HG03196 (cell line): ENCODE measurements around the gene PNRC1.
"Not testable (repeated sequence)": the region's sequence is repeated elsewhere in the genome, so short reads cannot be mapped to it uniquely, and the experiment has no call there.

Experiments used
- ATAC-seq: cut with Tn5 transposase; IDR thresholded peaks from one replicate; pipeline ENCODE4 v1.9.1; 2021; ENCODE audit not compliant: unreplicated experiment

Gene PNRC1

GRCh38 chr6:89080281-89081128, at the start of gene PNRC1:
Gene PNRC1 (plus strand): TSS chr6:89080751. CDS start chr6:89080895, 144 bp downstream.
- ATAC-seq, result peak; percentile 77

- no peak for ATAC-seq
Measured at GRCh38 chr6:89032599-89032998, 48.0 kb upstream of the PNRC1 start.

- ATAC-seq, result no peak
Measured at GRCh38 chr6:89033461-89033860, 47.1 kb upstream of the PNRC1 start.

- ATAC-seq, result not testable (repeated sequence)
Measured at GRCh38 chr6:89034116-89034515, 46.4 kb upstream of the PNRC1 start.

- ATAC-seq, result no peak
Measured at GRCh38 chr6:89034586-89035251, 45.8 kb upstream of the PNRC1 start.

GRCh38 chr6:89035252-89036101, 45.1 kb upstream of the PNRC1 start:
- ATAC-seq, result no peak

GRCh38 chr6:89037141-89037900, 43.2 kb upstream of the PNRC1 start:
- no peak for ATAC-seq

GRCh38 chr6:89037901-89038293, 42.7 kb upstream of the PNRC1 start:
- not testable (repeated sequence) for ATAC-seq

- ATAC-seq, result no peak
Measured at GRCh38 chr6:89042664-89043063, 37.9 kb upstream of the PNRC1 start.

- ATAC-seq, result no peak
Measured at GRCh38 chr6:89044328-89045010, 36.1 kb upstream of the PNRC1 start.

- ATAC-seq, result no peak
Measured at GRCh38 chr6:89045011-89045387, 35.6 kb upstream of the PNRC1 start.

GRCh38 chr6:89045576-89045975, 35.0 kb upstream of the PNRC1 start:
- no peak for ATAC-seq

GRCh38 chr6:89047473-89047872, 33.1 kb upstream of the PNRC1 start:
- no peak for ATAC-seq

- no peak for ATAC-seq
Measured at GRCh38 chr6:89048288-89048923, 32.1 kb upstream of the PNRC1 start.

- no peak for ATAC-seq
Measured at GRCh38 chr6:89048985-89049384, 31.6 kb upstream of the PNRC1 start.

- ATAC-seq, result no peak
Measured at GRCh38 chr6:89050155-89050554, 30.4 kb upstream of the PNRC1 start.

- ATAC-seq, result no peak
Measured at GRCh38 chr6:89050697-89051096, 29.9 kb upstream of the PNRC1 start.

- ATAC-seq, result no peak
Measured at GRCh38 chr6:89051676-89052075, 28.9 kb upstream of the PNRC1 start.

- ATAC-seq, result no peak
Measured at GRCh38 chr6:89054208-89054607, 26.3 kb upstream of the PNRC1 start.

GRCh38 chr6:89057759-89058158, 22.8 kb upstream of the PNRC1 start:
- ATAC-seq, result no peak
